Stimulated activated CD4-positive, alpha-beta T cell treated with anti-CD3 and anti-CD28 coated beads, Interleukin-12 subunit alpha, Interleukin-12 subunit beta, amount 100 ng/mL, for 24 hours (primary cell): ENCODE measurements around the gene ITPRID2.

Source experiments
- DNase-seq, 2 experiments: peaks; one replicate each; pipeline ENCODE4 v3.0.0-alpha.2; 2020; ENCODE audit warnings: low read depth in 2 of 2

Gene ITPRID2

DNA sequence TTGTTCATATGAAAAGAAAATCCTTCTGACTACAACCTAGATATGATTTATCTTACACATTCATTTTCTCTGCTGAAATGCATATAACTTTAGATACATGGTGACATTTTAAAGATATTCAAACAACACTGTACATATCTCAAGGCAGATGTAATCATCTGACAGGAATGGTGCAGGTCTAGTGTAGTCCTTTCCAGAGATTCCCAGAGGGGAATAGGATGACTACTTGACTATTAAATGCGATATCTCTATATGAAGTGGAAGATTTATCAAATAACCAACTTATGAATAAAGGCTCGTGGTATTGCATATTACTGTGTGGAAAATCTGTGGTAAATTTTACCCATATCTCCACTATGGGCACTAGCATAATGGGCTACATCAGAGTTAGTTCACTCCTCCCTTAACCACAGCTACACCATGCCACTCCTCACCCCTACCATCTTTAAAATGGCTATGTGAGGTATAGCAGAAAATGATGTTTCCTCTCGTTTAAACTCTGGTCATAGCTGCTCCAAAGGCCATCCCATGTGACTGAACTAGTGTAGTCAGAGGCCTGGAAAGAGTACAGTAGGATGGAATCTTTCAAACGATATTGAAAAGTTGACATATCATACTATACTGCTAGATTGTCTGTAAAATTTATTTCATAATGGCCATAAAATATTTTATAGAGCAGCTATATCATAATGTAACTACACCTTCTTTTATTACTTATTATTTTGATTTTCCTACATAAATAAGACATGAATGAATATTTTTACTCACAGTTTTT is 9.1 kb upstream of the ITPRID2 start:
- DNase-seq = no peak

DNA sequence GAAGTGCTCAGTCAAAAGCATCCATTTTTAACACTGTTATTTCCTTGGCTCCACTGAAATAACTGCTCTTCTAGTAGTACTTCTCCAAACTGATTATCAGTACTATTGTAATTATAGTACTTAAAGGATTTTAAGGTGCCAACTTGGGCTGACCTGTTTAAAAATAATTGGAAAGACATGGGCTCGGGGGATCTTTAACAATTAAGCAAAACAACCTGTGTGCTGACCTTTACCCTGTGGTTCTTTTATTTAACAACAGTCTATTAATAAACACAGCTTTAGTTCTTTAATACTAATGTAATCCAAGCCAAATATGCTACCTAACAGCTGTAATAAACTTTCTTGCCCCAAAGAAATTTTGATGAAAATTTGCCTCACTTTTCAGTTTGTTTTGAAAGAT is 6.9 kb upstream of the ITPRID2 start:
- DNase-seq = no peak

DNA sequence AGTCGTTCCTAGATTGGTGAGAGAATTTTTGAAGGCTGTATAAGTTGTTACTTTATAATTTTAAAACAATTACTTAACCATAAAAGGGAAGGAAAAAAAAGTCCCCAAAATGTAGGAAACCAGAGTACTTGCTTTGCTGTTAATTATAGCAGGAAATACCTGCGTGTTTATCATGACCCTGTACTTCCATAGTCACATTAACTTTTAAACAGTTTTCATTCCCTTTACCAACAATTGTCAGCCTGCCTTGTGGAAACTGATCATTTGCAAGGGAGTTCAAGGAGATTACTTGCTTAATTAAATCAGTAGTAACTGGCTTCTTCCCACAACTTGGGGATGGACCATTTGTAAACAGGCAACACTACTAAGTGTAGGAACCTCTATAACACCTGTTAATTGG is 6.4 kb upstream of the ITPRID2 start:
- DNase-seq = no peak

DNA sequence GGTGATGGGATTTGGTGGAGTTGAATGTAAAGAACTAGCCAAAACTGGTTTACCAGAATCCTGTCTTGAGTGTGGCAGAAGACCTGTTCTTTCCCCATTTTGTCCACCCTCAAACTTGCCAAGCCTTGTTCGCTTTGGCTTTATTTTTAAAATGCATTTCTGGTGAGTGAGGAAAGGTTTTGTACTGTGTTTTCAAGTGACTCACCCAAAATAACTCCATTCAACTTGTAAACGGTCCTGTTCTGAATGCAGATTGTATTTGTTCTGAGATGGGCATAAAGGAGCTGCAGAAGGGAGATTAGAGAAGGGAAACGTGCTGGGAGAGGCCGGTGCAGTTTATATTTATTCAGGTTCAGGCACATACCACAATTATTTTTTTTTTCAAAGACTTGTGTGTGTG is 5.3 kb upstream of the ITPRID2 start:
- no peak for DNase-seq

DNA sequence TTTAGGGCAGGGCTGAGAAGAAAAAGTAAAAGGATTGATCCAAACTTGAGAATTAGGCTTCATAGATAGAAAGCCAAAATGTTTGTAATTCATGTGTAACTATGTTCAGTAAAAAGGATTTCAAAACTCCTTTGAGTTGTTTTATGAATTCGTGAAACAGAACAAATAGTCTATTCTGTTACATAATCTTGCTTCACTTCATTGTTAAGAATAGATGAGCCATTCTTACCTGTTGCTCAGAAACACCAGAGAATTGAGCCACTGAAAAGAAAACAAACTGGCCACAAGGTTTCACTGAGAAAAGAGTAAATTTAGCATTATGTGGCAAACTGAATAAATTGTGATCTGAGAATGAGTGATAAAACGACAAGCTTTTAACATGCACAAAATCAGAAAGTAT is 4.5 kb upstream of the ITPRID2 start:
- no peak for DNase-seq

DNA sequence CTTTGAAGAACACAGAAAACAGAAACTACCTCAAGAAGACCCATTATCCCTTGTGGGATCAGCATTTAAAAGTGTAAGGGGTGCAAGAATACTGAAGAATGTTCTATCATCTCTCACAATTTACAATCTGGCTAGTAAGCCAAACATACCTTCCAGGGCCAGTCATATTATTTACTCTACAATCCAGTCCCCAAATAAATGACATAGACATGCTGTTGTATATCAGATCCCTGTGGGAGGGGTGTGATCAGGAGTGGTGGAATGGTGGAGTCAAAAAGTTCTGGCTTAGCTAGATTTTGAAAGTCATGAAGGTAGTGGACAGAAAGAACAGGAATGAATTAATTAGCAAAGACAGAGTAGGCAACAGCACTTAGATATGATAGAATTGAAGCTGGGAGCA is 1.8 kb upstream of the ITPRID2 start:
- no peak for DNase-seq

DNA sequence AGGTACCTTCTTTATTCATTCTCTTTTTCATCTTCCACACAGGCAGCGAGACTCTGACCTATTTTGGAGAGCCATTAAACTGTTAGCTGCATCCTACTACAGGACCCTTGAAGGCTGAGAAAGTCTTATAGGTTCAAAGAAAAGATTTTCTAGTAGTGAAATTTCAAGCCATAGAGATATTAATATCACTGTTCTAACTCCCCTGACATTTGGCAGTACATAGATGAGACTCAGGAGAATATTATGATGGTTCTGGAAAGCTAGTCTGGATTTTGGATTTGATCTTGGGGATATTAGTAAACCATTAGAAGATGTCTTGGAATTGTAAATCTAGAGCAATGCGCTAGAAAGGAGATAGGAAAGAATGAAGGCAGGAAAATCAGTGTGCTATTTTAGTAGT is 1.3 kb upstream of the ITPRID2 start:
- DNase-seq = no peak

DNA sequence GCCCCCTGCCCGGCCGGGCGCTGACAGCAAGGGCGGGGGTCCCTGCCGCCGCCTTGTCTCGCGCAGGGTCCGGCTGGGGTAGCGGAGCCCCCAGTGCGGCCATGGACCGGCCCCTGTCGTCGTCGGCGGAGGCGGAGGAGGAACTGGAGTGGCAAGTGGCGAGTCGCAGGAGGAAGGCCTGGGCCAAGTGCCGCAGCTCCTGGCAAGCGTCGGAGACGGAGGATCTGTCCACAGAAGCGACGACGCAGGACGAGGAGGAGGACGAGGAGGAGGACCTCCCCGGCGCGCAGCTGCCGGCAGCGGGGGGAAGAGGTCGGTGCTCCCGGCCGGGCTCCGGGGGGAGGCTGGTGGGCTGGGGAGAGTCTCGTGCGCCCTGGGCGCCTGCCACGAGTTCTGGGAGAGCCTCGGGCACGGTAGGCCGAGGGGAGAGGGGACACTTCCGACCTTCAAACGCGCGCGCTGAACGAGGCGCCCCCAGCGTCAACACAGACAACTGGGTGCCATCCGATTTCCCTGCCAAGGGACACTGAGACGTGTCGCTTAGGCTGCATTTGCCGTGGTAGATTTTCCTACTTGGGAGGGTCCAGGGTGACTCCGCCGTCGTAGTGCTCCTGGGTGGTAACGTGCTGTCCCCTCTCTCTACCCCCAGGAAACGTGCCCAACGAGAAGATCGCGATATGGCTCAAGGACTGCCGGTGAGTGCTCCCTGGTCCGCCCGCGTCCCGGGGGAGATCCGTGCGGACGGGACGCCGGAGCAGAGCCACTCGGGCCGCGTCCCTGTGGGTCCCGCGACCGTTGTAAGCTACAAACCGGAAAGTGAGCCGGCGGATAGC is 652 bp downstream of the ITPRID2 start:
- DNase-seq = peak; percentile 17 to 48

DNA sequence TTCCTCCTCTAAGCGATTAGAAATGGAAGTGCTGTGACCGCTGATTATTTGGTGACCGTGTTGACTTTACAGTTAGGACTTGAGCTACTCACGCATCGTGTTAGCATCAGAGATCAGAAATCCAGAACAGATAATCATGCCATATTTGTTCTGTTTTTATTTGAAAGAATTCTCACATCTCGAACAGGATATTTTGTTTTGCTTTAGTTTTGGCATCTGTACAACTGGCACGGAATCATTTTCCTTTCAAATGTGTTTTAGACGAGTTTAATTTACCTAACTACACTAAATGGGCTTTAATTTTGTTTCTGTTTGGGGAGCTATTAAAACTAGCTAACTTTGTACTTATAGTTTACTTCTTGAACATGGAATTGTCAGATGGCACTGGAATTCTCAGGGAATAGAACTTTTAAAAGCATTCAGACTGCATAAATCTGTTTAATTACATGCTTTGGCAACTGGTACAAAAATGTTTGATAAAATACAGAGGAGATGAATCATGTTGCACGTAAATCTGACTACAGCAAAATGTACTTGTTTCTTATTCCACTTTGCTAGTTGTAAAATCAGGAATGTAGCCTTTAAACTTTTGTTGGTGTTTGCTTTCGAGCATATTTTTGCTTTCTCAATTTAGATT is 1.4 kb downstream of the ITPRID2 start:
- no peak for DNase-seq

DNA sequence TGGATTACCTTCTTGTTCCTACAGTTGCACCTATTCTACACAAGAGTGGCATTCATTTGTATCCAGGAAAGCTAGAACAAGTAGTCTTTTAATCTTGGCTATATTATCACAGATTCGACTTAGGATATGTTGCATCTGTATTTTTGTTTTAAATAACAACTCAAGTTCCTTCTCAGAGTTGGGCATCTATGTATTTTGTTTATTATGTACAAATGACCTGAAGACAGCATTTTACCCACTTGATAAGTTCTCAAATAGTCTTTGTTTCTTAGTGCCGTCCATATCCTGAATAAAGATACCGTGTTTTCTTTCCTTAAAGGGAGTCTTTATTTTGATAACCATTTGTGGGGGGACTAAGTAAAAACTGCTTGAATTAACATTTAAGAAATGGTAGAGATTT is 2.9 kb downstream of the ITPRID2 start:
- DNase-seq = no peak

DNA sequence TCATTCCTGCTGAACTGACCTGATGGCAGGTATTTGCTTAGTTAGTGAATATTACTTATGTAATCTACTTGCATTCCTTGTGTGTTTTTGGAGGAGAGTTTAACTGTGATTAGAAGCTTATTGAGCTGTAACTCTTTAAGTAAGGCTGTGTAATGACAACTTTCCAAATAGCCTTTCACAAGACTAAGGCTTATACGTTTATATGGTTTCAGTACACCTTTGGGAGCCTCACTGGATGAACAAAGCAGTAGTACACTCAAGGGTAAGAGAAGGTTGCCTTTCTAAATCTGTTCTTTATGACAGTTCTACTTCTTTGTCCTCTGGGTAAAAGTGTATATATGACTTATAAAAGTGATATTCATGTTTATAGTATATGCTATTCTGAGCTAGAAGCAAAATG is 4.3 kb downstream of the ITPRID2 start:
- no peak for DNase-seq

DNA sequence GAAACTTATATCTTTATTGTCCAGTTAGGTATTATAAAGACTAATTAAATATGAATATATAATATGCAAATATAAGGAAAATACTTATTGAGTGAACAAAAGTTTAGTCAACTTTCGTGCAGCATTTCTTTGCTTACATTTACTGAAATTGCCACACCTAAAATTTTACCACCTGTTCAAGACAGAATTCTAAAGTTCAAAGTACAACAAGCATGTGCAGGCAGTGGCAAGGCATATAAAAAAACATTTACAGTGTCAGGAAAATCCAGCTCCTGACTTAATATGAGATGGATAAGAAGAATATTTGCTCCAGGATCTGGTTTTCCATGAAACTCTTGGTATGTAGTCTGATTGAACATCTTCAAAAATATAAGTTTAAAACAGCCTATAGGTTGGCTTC is 4.8 kb downstream of the ITPRID2 start:
- DNase-seq = no peak

DNA sequence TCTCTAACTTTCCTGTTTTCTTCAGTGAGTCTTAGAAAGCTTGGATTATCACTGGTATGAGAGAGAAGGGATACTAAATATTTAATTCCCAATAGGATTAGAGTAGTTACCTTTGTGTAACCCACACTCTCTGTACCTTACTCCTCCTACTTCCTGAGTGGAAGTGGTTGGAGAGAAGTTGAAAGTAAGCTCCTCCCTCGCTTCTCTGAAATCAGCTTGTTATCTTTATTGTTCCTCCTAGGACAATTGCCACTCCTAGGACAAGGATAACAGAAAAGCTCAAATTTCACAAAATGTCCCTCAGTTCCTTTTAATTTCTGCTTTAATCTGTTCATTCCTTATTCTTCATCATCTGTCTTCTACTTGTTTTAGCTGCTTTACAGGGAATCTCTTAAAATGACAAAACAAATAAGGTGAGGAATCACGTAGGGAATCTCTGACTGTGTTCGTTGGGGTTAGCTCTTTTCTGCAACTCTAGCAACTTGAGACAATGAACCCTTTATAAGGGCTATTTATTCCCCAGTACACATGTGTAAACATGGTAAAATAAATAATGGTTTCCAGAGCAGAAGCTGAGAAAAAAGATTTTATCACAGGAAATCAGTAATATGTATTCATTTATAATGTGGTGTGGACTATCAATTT is 8.6 kb downstream of the ITPRID2 start:
- DNase-seq = no peak

DNA sequence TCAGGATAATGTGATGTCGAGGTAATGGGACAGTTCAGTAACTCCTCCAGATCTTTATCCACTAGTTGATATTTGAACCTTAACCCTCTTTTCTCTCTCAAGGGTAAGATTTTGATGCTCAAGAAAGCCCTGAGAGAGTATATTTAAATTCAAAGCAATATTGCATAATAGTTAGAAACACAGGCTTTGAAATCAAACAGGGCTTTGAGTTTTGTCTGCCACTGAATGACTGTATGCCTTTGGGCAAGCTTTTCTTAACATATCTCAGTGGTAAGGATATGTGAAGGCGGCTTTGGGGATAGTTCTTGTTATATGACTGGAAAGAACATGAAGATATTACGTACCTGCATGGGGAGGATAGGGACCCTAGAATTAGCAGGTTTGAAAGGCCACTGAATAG is 11.1 kb downstream of the ITPRID2 start:
- DNase-seq = no peak

DNA sequence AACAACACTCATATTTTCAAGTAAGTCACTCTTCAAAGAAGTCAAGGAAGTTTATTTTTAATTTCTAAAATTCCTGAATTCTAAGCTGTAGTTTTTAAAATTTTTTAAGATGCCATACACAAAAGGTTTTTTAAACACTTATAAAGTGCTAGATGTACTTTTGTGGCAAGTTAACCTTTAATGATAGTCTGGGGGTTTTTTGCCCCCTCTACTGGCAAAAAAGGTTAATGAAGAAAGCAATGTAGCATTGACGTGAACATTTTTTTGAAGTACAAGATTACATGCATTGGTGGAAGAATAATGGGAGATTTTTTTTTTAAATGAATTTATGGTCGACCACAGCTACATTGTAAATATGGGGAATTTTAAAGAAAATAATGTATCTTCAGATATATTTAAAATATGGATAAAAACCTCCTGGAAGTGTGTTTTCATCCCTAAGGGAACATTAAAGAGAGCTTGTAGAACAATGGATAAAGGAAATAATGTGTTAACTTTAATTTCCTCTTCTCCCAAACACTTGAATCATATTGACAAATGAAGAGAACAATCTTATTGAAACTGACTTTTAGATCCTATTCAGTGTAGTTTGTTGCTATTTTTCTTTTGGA is 12.6 kb downstream of the ITPRID2 start:
- DNase-seq = no peak

DNA sequence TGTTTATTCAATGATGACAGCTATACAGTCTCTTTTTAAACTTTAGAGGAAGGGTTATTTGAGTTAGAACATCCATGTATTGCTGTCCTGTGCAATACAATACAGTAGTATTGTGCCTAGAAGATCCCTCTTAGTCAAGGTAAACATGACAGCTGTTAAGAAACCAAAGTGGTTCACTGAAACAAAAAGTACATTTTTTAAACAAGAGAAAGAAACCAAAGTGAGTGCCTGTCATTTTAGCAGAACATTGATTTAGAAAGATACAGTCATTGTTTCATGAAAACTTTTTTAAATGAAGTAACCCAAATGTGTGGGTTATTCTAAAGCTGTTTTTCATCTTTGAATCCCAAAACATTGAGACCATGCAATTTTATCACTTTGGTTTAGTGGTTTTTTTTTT is 15.5 kb downstream of the ITPRID2 start:
- DNase-seq = no peak

DNA sequence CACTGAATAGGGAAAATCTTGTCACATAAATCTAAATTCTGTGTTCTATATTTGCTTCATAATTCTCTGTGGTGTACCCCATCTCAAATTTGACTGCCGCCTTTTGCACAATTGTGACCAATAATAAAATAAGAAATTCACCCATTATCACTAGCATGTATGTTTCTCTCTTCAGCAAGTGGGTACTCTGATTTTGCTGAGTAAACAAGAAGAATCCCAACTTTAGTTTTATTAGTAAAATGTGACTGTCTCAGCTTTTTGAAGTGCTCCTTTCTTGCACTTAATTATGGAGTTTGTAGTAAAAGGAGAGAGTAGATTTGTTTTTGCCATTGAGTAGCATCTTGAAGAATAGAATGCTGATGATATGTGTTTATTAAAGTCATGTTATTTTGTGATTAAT is 16.1 kb downstream of the ITPRID2 start:
- no peak for DNase-seq

DNA sequence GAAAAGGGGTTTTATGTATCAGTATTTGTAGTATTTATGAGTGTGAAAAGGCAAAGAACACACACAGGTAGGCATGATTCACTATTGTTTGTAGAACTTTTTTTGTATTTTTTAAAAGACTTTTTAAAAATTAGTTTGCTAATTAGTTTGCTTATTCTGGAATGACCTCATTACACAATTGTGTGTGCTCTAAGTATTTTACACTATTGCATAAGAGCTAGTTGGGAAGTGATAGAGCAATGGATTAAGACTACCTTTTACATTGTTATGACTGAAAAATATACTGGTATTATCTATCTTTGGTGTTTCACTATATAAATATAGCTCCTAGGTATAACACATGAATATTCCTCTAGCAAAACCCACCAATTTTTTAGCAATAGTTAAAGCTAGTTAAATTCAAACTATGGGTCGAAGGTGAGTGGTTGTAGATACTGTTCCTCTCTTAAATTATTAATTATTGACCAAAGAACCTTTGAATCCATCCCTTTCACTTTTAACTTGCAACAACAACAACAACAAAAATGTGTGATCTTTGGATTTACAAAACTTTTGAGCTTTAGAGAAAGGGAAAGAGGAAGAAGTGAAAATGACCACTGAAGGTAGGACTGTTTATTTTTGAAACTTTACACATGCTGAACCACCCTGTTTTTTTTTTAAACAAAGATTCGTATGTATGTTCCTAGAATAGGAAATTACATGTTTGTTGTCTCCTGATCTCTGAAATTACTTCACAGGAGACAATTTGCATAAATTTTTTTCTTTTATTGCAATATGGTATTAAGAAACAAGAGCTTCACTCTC is 18.7 kb downstream of the ITPRID2 start:
- DNase-seq = no peak

DNA sequence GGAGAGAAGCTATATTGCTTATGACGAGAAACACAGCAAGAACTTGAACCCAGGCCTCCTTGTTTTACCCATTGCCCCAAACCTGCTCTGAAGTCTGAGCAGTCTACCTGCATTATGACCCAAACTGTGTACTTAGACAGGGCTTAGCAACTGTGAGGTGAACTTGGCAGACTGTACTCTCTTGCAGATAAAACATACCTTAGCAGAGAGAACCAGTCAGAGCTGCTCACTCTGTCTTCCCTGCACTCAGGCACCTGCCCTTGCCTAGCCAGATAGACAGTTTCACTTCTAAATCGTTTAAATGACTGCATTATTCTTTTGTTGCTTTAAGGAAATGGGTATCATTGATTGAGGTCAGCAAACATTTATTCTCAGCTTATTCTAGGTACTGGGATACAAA is 20.3 kb downstream of the ITPRID2 start:
- DNase-seq = no peak

DNA sequence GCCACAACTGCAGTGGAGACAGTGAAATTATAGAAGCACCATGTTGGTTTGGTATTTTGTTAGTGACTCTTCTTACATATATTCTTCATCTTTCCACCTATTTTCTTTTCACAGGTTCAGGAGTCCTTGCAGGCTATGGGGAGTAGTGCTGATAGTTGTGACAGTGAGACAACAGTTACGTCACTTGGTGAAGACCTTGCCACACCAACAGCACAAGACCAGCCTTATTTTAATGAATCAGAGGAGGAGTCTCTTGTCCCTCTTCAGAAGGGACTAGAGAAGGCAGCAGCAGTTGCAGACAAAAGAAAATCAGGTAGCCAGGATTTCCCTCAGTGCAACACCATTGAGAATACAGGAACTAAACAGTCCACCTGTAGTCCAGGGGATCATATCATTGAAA is 23.6 kb downstream of the ITPRID2 start:
- DNase-seq = no peak
